Panc1 (cell line): ENCODE measurements around the gene SRBD1. TPM values are rescaled to one million over a fixed set of nuclear protein-coding genes. Genes with fewer than 3 reads are reported as not detected.

Experiments
- ATAC-seq: fragments of 200-7000 bp; cut with Tn5 transposase; 2 replicates; pipeline ENCODE4 v1.9.1; 2020; ENCODE audit warnings: mild to moderate bottlenecking, moderate library complexity
- BruUV-seq: library from RNA; stranded (reverse); fragments of 400-500 nt; replicated peaks from 2 replicates; lab custom pipeline; 2021; lab: Mats Ljungman, UMichigan
- CTCF ChIA-PET: fragments of 300-600 bp; sonication (Branson Sonifier 250); formaldehyde crosslinking; loops from one replicate; lab custom pipeline; 2022; ENCODE audit warnings: antibody characterized with exemption; lab: Charles Lee
- POLR2A ChIA-PET: fragments of 300-600 bp; sonication (Branson Sonifier 250); formaldehyde crosslinking; loops from one replicate; lab custom pipeline; 2022; ENCODE audit warnings: antibody characterized with exemption; lab: Charles Lee
- DNase-seq: peaks from one replicate; pipeline ENCODE4 v3.0.0-alpha.2; 2010; ENCODE audit warnings: low read depth, low spot score
- H3K27ac ChIP-seq: 2 replicates; pipeline ENCODE4 v1.5.1; 2011; ENCODE audit warnings: mild to moderate bottlenecking, low read length, inconsistent platforms
- H3K27me3 ChIP-seq: fragments of 200-500 bp; sonication (Bioruptor generic); 2 replicates; pipeline ENCODE4 v1.6.0; 2014; ENCODE audit warnings: low read length, inconsistent platforms; ENCODE audit not compliant: control insufficient read depth, insufficient read depth
- H3K36me3 ChIP-seq: fragments of 200-500 bp; sonication (Bioruptor generic); 2 replicates; pipeline ENCODE4 v1.5.1; 2014; ENCODE audit warnings: inconsistent platforms, mild to moderate bottlenecking, low read length, moderate library complexity; ENCODE audit not compliant: control insufficient read depth, insufficient read depth
- H3K4me1 ChIP-seq: 2 replicates; pipeline ENCODE4 v1.5.1; 2011; ENCODE audit warnings: inconsistent platforms, mild to moderate bottlenecking, low read length, moderate library complexity; ENCODE audit not compliant: control insufficient read depth, insufficient read depth
- H3K4me3 ChIP-seq, 2 experiments: 2 replicates each; pipeline ENCODE4 v1.5.1; 2011 to 2012; ENCODE audit warnings: low read depth in 2 of 2, low read length in 2 of 2, mild to moderate bottlenecking in 2 of 2, inconsistent platforms in 1 of 2, moderate library complexity in 1 of 2
- H3K9me3 ChIP-seq: fragments of 200-500 bp; sonication (Bioruptor generic); 2 replicates; pipeline ENCODE4 v1.5.1; 2014; ENCODE audit warnings: low read depth, mild to moderate bottlenecking, inconsistent platforms, low read length, moderate library complexity; ENCODE audit not compliant: control insufficient read depth, insufficient read depth
- POLR2AphosphoS5 ChIP-seq: IDR thresholded peaks from 2 replicates; pipeline ENCODE4 v1.6.1; 2012; ENCODE audit warnings: mild to moderate bottlenecking, low read depth, low read length, moderate library complexity
- REST ChIP-seq, 2 experiments: IDR thresholded peaks; 2 replicates each; pipeline ENCODE4 v1.6.1; 2011 to 2012; ENCODE audit warnings: low read depth in 2 of 2, control low read depth in 1 of 2, low read length in 1 of 2, mild to moderate bottlenecking in 1 of 2, moderate library complexity in 1 of 2; ENCODE audit not compliant: insufficient read depth in 1 of 2
- SIN3A ChIP-seq: IDR thresholded peaks from 2 replicates; pipeline ENCODE4 v1.6.1; 2012; ENCODE audit warnings: low read depth, mild to moderate bottlenecking, low read length, moderate library complexity, borderline replicate concordance; ENCODE audit not compliant: insufficient read depth
- TCF7L2 ChIP-seq: IDR thresholded peaks from 2 replicates; pipeline ENCODE4 v1.6.1; 2011; ENCODE audit warnings: mild to moderate bottlenecking, low read depth, low read length, inconsistent platforms
- in situ Hi-C: cut with HindIII; loops from 2 replicates; pipeline ENCODE4 v1.10.0; 2016; ENCODE audit warnings: low sequenced_read_pairs, low pct_unique_long_range_greater_than_20kb
- intact Hi-C: fragments of 100-400 bp; cut with micrococcal nuclease; formaldehyde crosslinking; loops from one replicate; pipeline ENCODE4 v1.10.0; 2022; ENCODE audit not compliant: unreplicated experiment
- total RNA-seq: library from RNA; stranded (reverse); gene quantifications from one replicate; pipeline ENCODE4 v1.2.1, GENCODE V29; 2021; ENCODE audit not compliant: unreplicated experiment
- TF ChIP-seq, protein P1 (sequence below): fragments of 450-650 bp; IDR thresholded peaks from 2 replicates; pipeline ENCODE4 v1.5.1; 2017; ENCODE audit warnings: mild to moderate bottlenecking

Gene SRBD1
- total RNA-seq, 1 experiment from 2014 or later: 9.7 TPM

GRCh38 chr2:45652090-45653031 lies 41.3 kb upstream of the SRBD1 start:
- ATAC-seq: peak; percentile 16; the same call in 1 of the 2 replicates
- Histone ChIP-seq H3K27ac (peak overlapping the region; percentile 75), H3K27me3 (no peaks in the 10 kb centered on the region), H3K4me1 (peaks cover 16% of the 10 kb centered on the region; the same call in 1 of the 2 replicates), H3K36me3 (no peaks in the 10 kb centered on the region; the same call in 1 of the 2 replicates), H3K9me3 (no peaks in the 10 kb centered on the region), H3K4me3 (peak overlapping the region; percentile 90 to 95)
- BruUV-seq: no TSS peak
- intact Hi-C loops: no loop called here
- TF ChIP-seq POLR2AphosphoS5 (no peak), SIN3A (no peak), REST (IDR thresholded peaks at IDR 0.05; ENCODE audit: insufficient read depth in 1 of 2, low read depth in 2 of 2, low read length in 1 of 2) (no peak), TCF7L2 (no peak)
- TF ChIP-seq, protein P1, sequence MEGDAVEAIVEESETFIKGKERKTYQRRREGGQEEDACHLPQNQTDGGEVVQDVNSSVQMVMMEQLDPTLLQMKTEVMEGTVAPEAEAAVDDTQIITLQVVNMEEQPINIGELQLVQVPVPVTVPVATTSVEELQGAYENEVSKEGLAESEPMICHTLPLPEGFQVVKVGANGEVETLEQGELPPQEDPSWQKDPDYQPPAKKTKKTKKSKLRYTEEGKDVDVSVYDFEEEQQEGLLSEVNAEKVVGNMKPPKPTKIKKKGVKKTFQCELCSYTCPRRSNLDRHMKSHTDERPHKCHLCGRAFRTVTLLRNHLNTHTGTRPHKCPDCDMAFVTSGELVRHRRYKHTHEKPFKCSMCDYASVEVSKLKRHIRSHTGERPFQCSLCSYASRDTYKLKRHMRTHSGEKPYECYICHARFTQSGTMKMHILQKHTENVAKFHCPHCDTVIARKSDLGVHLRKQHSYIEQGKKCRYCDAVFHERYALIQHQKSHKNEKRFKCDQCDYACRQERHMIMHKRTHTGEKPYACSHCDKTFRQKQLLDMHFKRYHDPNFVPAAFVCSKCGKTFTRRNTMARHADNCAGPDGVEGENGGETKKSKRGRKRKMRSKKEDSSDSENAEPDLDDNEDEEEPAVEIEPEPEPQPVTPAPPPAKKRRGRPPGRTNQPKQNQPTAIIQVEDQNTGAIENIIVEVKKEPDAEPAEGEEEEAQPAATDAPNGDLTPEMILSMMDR: no peak
- in situ Hi-C loops: no loop called here
- ChIA-PET POLR2A (interaction anchor here (0.7 to 1.2 kb wide), 3 partner anchors 137 to 275 kb away, joined by 3 read pairs; no protein-coding TSS in a partner anchor), CTCF (interaction anchor here (0.6 to 0.7 kb wide), 3 partner anchors 298 to 657 kb away, joined by 3 to 5 read pairs (median 4); no protein-coding TSS in a partner anchor)
- no peak for DNase-seq

GRCh38 chr2:45651415-45652089 lies 40.5 kb upstream of the SRBD1 start, which contains the start of gene PRKCE:
TSS of gene PRKCE (plus strand) at chr2:45651675.
- H3K27ac ChIP-seq: peak within 1 kb of the TSS; percentile 75
- H3K4me1 ChIP-seq: peaks cover 16% of the 10 kb centered on the region; the same call in 1 of the 2 replicates
- POLR2A ChIA-PET: interaction anchor here (0.7 to 1.2 kb wide), 3 partner anchors 138 to 276 kb away, joined by 3 read pairs; no protein-coding TSS in a partner anchor
- no peaks in the 10 kb centered on the region for H3K9me3 ChIP-seq
- TF ChIP-seq SIN3A (no peak), POLR2AphosphoS5 (no peak), REST (IDR thresholded peaks at IDR 0.05; ENCODE audit: insufficient read depth in 1 of 2, low read depth in 2 of 2, low read length in 1 of 2) (no peak), TCF7L2 (no peak)
- TF ChIP-seq, protein P1: no peak
- DNase-seq (no peak), ATAC-seq (peak; percentile 57)
- H3K4me3 ChIP-seq: peak within 1 kb of the TSS; percentile 90 to 95
- intact Hi-C loops (no loop called here), in situ Hi-C loops (no loop called here)
- BruUV-seq: no TSS peak
- no peaks in the 10 kb centered on the region for H3K27me3 ChIP-seq
- H3K36me3 ChIP-seq: no peaks in the 10 kb centered on the region; the same call in 1 of the 2 replicates
- CTCF ChIA-PET: interaction anchor here (0.6 to 0.7 kb wide), 3 partner anchors 299 to 658 kb away, joined by 3 to 5 read pairs (median 4); no protein-coding TSS in a partner anchor
